SK-N-SH (cell line): ENCODE measurements around the gene MRPL19. TPM values are rescaled to one million over a fixed set of nuclear protein-coding genes. Genes with fewer than 3 reads are reported as not detected.

Experiments used
- CTCF ChIA-PET: fragments of 300-600, 350-600 bp; formaldehyde crosslinking; extraction: SDS; loops from one replicate; lab custom pipeline; 2021; lab: Yijun Ruan, JAX
- POLR2A ChIA-PET: fragments of 350-600 bp; sonication (Branson Sonifier 250); formaldehyde crosslinking; extraction: SDS; loops from one replicate; lab custom pipeline; 2020; ENCODE audit warnings: antibody characterized with exemption, inconsistent platforms; lab: Yijun Ruan, JAX
- DNase-seq: peaks from one replicate; pipeline ENCODE4 v3.0.0; 2012
- H2AFZ ChIP-seq: fragments of 200-600 bp; sonication (generic); 2 replicates; pipeline ENCODE4 v1.8.1; 2016; ENCODE audit warnings: antibody characterized with exemption, mild to moderate bottlenecking, low read depth
- H3F3A ChIP-seq: fragments of 200-600 bp; sonication (generic); replicated peaks from 2 replicates; pipeline ENCODE3; 2016; ENCODE audit warnings: antibody characterized with exemption, mild to moderate bottlenecking; ENCODE audit not compliant: insufficient read depth
- H3K27ac ChIP-seq, 2 experiments: fragments of 200-500 bp in 1 of 2; fragments of 200-600 bp in 1 of 2; sonication (Bioruptor generic) in 1 of 2; sonication (generic), shearing (Covaris generic) in 1 of 2; 2 replicates each; pipeline versions ENCODE4 v1.5.1 to v1.6.1; 2014 to 2016; ENCODE audit warnings: low read depth in 2 of 2, inconsistent platforms in 1 of 2, low read length in 1 of 2, mild to moderate bottlenecking in 1 of 2, mixed read lengths in 1 of 2
- H3K27me3 ChIP-seq: fragments of 200-600 bp; sonication (generic), shearing (Covaris generic); 2 replicates; pipeline ENCODE4 v1.6.1; 2016; ENCODE audit warnings: mixed run types; ENCODE audit not compliant: insufficient read depth
- H3K36me3 ChIP-seq, 2 experiments: fragments of 200-500 bp in 1 of 2; fragments of 200-600 bp in 1 of 2; sonication (Bioruptor generic) in 1 of 2; sonication (generic) in 1 of 2; replicated peaks in 1 of 2; 2 replicates each; pipeline versions ENCODE3 to v1.5.1; 2014 to 2016; ENCODE audit warnings: low read length in 1 of 2, mild to moderate bottlenecking in 1 of 2; ENCODE audit not compliant: insufficient read depth in 2 of 2, control insufficient read depth in 1 of 2
- H3K4me1 ChIP-seq, 2 experiments: fragments of 200-500 bp in 1 of 2; fragments of 200-600 bp in 1 of 2; sonication (Bioruptor generic) in 1 of 2; sonication (generic), shearing (Covaris generic) in 1 of 2; 2 replicates each; pipeline versions ENCODE4 v1.5.1 to v1.6.1; 2014 to 2016; ENCODE audit warnings: low read depth in 1 of 2, low read length in 1 of 2, mixed run types in 1 of 2; ENCODE audit not compliant: insufficient read depth in 2 of 2, control insufficient read depth in 1 of 2
- H3K4me2 ChIP-seq: fragments of 200-600 bp; sonication (generic), shearing (Covaris generic); 2 replicates; pipeline ENCODE4 v1.6.1; 2017; ENCODE audit warnings: mixed run types
- H3K4me3 ChIP-seq, 2 experiments: fragments of 200-500 bp in 1 of 2; fragments of 200-600 bp in 1 of 2; sonication (Bioruptor generic) in 1 of 2; sonication (generic), shearing (Covaris generic) in 1 of 2; 2 replicates each; pipeline versions ENCODE4 v1.5.1 to v1.8.1; 2014 to 2016; ENCODE audit warnings: low read depth in 2 of 2, inconsistent platforms in 1 of 2, low read length in 1 of 2, mild to moderate bottlenecking in 1 of 2, mixed read lengths in 1 of 2, moderate library complexity in 1 of 2
- H3K79me2 ChIP-seq: fragments of 200-600 bp; sonication (generic); 2 replicates; pipeline ENCODE4 v1.8.1; 2017; ENCODE audit warnings: mild to moderate bottlenecking; ENCODE audit not compliant: insufficient read depth
- H3K9ac ChIP-seq: fragments of 200-600 bp; sonication (generic); 2 replicates; pipeline ENCODE4 v1.6.1; 2017; ENCODE audit warnings: mixed run types
- H3K9me2 ChIP-seq: fragments of 200-600 bp; sonication (generic); 2 replicates; pipeline ENCODE4 v1.6.1; 2017; ENCODE audit warnings: mixed run types
- H3K9me3 ChIP-seq: fragments of 200-600 bp; sonication (generic); 2 replicates; pipeline ENCODE4 v1.6.1; 2017; ENCODE audit warnings: mixed run types, mild to moderate bottlenecking, moderate library complexity
- H4K20me1 ChIP-seq: fragments of 200-600 bp; sonication (generic); 2 replicates; pipeline ENCODE4 v1.6.1; 2017; ENCODE audit warnings: mild to moderate bottlenecking, mixed run types; ENCODE audit not compliant: insufficient read depth
- CTCF ChIP-seq: fragments of 200-600 bp; sonication (generic); IDR thresholded peaks from 2 replicates; pipeline ENCODE4 v1.6.1; 2017; ENCODE audit warnings: antibody characterized with exemption, mild to moderate bottlenecking, moderate library complexity
- ELF1 ChIP-seq: IDR thresholded peaks from 2 replicates; pipeline ENCODE4 v1.4.0; 2012
- EP300 ChIP-seq, 2 experiments: IDR thresholded peaks; 2 replicates each; pipeline versions ENCODE4 v1.4.0 to v1.6.1; 2012; ENCODE audit warnings: borderline replicate concordance in 1 of 2, low read depth in 1 of 2, low read length in 1 of 2
- FOSL2 ChIP-seq: IDR thresholded peaks from 2 replicates; pipeline ENCODE4 v1.4.0; 2012; ENCODE audit warnings: low read depth, mild to moderate bottlenecking, moderate library complexity, borderline replicate concordance
- FOXM1 ChIP-seq: IDR thresholded peaks from 2 replicates; pipeline ENCODE4 v1.4.0; 2012; ENCODE audit warnings: low read depth, mild to moderate bottlenecking
- GABPA ChIP-seq: IDR thresholded peaks from 2 replicates; pipeline ENCODE4 v1.4.0; 2012; ENCODE audit warnings: low read depth, mild to moderate bottlenecking
- GATA2 ChIP-seq: sonication (generic); formaldehyde crosslinking; IDR thresholded peaks from 2 replicates; pipeline ENCODE4 v1.5.0; 2020; ENCODE audit warnings: mild to moderate bottlenecking, missing genetic modification reagents
- IRF3 ChIP-seq: fragments of 150-350 bp; IDR thresholded peaks from 2 replicates; pipeline ENCODE4 v1.6.1; 2016; ENCODE audit warnings: mild to moderate bottlenecking, low read depth, low read length
- JUND ChIP-seq: IDR thresholded peaks from 2 replicates; pipeline ENCODE4 v1.4.0; 2012
- MEF2A ChIP-seq: IDR thresholded peaks from 2 replicates; pipeline ENCODE4 v1.4.0; 2012; ENCODE audit warnings: low read depth, borderline replicate concordance
- NFIC ChIP-seq: IDR thresholded peaks from 2 replicates; pipeline ENCODE4 v1.4.0; 2012; ENCODE audit warnings: borderline replicate concordance
- NRF1 ChIP-seq: IDR thresholded peaks from 2 replicates; pipeline ENCODE4 v1.6.1; 2012; ENCODE audit warnings: low read depth, mild to moderate bottlenecking, low read length
- SIN3A ChIP-seq: IDR thresholded peaks from 2 replicates; pipeline ENCODE4 v1.6.1; 2012; ENCODE audit warnings: low read depth, mild to moderate bottlenecking, low read length, moderate library complexity, borderline replicate concordance
- YY1 ChIP-seq: IDR thresholded peaks from 2 replicates; pipeline ENCODE4 v1.4.0; 2012; ENCODE audit warnings: low read depth, mild to moderate bottlenecking
- ZBTB33 ChIP-seq: IDR thresholded peaks from 2 replicates; pipeline ENCODE4 v1.4.0; 2012; ENCODE audit warnings: low read depth, borderline replicate concordance
- WGBS: methylation state at CpG from one replicate; pipeline ENCODE4 v1.1.6; 2017; ENCODE audit warnings: low lambda C conversion rate; 5-methylcytosine and 5-hydroxymethylcytosine counted together
- polyA plus RNA-seq, 3 experiments: library from polyadenylated mRNA; depleted of rRNA; stranded (reverse); fragments of >200 nt; gene quantifications; 2 replicates each; pipeline ENCODE4 v1.2.3, GENCODE V29; 2012

MRPL19 gene
- polyA plus RNA-seq, 1 of the 3 experiments (the other 2 are of a cell fraction): 15.4 TPM

- POLR2A ChIA-PET: no interaction called here
- CTCF ChIA-PET: interaction anchor here (1.2 to 2.0 kb wide), 3 partner anchors 9 to 28 kb away, joined by 4 to 5 read pairs (median 4); partner anchors contain the start of gene MRPL19
- Histone ChIP-seq H3K9me3 (0 out of 2 replicates have a peak, but pooled peaks cover 3% of the 10 kb centered on the region), H3K4me2 (no peak overlapping the region), H4K20me1 (no peaks in the 10 kb centered on the region), H3F3A (peaks cover 9% of the 10 kb centered on the region), H3K9ac (no peak overlapping the region), H3K4me3 (no peak overlapping the region), H3K79me2 (peaks cover 10% of the 10 kb centered on the region), H3K4me1 (no peaks in the 10 kb centered on the region), H3K36me3 (peaks cover 94% of the 10 kb centered on the region in 2 experiments), H2AFZ (no peak overlapping the region), H3K27ac (no peak overlapping the region), H3K27me3 (no peaks in the 10 kb centered on the region), H3K9me2 (no peaks in the 10 kb centered on the region)
- DNase-seq: no peak
- TF ChIP-seq ELF1 (no peak), FOSL2 (no peak), EP300 (IDR thresholded peaks at IDR 0.05; ENCODE audit: borderline replicate concordance in 1 of 2, low read depth in 1 of 2, low read length in 1 of 2) (no peak), GATA2 (CRISPR knock-in tag) (no peak), ZBTB33 (no peak), YY1 (no peak), SIN3A (no peak), GABPA (no peak), NRF1 (no peak), JUND (no peak), CTCF (no peak), IRF3 (no peak), FOXM1 (no peak), NFIC (no peak), MEF2A (no peak)
- WGBS: 97% methylated on average over 1 of the region's 1 CpG
Observed at GRCh38 chr2:75655861-75656260, 9.3 kb downstream of the MRPL19 start.
